ENCODE measurements around the gene SPAG9.

- TF ChIP-seq, protein P1, sequence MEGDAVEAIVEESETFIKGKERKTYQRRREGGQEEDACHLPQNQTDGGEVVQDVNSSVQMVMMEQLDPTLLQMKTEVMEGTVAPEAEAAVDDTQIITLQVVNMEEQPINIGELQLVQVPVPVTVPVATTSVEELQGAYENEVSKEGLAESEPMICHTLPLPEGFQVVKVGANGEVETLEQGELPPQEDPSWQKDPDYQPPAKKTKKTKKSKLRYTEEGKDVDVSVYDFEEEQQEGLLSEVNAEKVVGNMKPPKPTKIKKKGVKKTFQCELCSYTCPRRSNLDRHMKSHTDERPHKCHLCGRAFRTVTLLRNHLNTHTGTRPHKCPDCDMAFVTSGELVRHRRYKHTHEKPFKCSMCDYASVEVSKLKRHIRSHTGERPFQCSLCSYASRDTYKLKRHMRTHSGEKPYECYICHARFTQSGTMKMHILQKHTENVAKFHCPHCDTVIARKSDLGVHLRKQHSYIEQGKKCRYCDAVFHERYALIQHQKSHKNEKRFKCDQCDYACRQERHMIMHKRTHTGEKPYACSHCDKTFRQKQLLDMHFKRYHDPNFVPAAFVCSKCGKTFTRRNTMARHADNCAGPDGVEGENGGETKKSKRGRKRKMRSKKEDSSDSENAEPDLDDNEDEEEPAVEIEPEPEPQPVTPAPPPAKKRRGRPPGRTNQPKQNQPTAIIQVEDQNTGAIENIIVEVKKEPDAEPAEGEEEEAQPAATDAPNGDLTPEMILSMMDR (IDR thresholded peaks at IDR 0.05), result no peak
- TF ChIP-seq ZFX (IDR thresholded peaks at IDR 0.05; ENCODE audit: borderline replicate concordance), result no peak
Measured at GRCh38 chr17:50952889-50953288, 167.8 kb downstream of the SPAG9 start.
